VCaP (cell line): ENCODE data around the gene ANXA11.

ENCODE experiments used
- H3K27ac ChIP-seq: fragments of 450-650 bp; 2 replicates; pipeline ENCODE4 v1.5.1; 2017
- CTCF ChIP-seq: fragments of 450-650 bp; conservative IDR thresholded peaks from 2 replicates; pipeline ENCODE4 v1.5.1; 2017; ENCODE audit warnings: mild to moderate bottlenecking, moderate library complexity

ANXA11 gene

GRCh38 chr10:80157561-80157960 is 47.8 kb downstream of the ANXA11 start:
- no peak overlapping the region for H3K27ac ChIP-seq
- no peak for TF ChIP-seq CTCF

- H3K27ac ChIP-seq = no peak overlapping the region
- TF ChIP-seq CTCF = no peak
These were observed 49.1 kb downstream of the ANXA11 start for GRCh38 chr10:80156216-80156615.

GRCh38 chr10:80155696-80156215 is 49.6 kb downstream of the ANXA11 start:
- TF ChIP-seq CTCF = no peak
- H3K27ac ChIP-seq = no peak overlapping the region

- no peak for TF ChIP-seq CTCF
- no peak overlapping the region for H3K27ac ChIP-seq
These were observed 50.2 kb downstream of the ANXA11 start for GRCh38 chr10:80154978-80155695.

- no peak overlapping the region for H3K27ac ChIP-seq
- TF ChIP-seq CTCF = no peak
These were observed 50.7 kb downstream of the ANXA11 start for GRCh38 chr10:80154626-80154977.

GRCh38 chr10:80153460-80153859 is 51.9 kb downstream of the ANXA11 start:
- TF ChIP-seq CTCF = no peak
- no peak overlapping the region for H3K27ac ChIP-seq

- no peak for TF ChIP-seq CTCF
- no peak overlapping the region for H3K27ac ChIP-seq
These were observed 52.5 kb downstream of the ANXA11 start for GRCh38 chr10:80152820-80153219.
